ENCODE measurements around the gene DNMT1. TPM values are rescaled to one million over a fixed set of nuclear protein-coding genes. Genes with fewer than 3 reads are reported as not detected.

DNMT1 gene
- total and polyA plus RNA-seq, 2 donors (not counting 1 experiment from before 2014, with no cell fraction given), result 53.0 to 119 TPM

- no peak for ATAC-seq (ENCODE audit: low read depth)
- no peak overlapping the region for H3K9ac ChIP-seq (ENCODE audit: low read length)
- POLR2A ChIA-PET, result no interaction called here
These were observed 29.6 kb upstream of the DNMT1 start for GRCh38 chr19:10224337-10224736.

More at GRCh38 chr19:10224337-10224736, 29.6 kb upstream of the DNMT1 start:
- no peaks in the 10 kb centered on the region for H3K27me3 ChIP-seq (replicated peaks in 1 of 4; ENCODE audit: control extremely low read depth in 1 of 4, control insufficient read depth in 3 of 4, insufficient read depth in 4 of 4, low read length in 3 of 4)
- intact Hi-C loops (cut with micrococcal nuclease), result no loop called here
- no peaks in the 10 kb centered on the region for H3K36me3 ChIP-seq (replicated peaks in 1 of 2; ENCODE audit: control extremely low read depth in 1 of 2, control insufficient read depth in 1 of 2, extremely low read depth in 1 of 2, insufficient read depth in 2 of 2, low read length in 1 of 2)
- Mint-ChIP-seq H3K27me3 (no peaks in the 10 kb centered on the region), H3K9me3 (ENCODE audit: insufficient read depth) (no peaks in the 10 kb centered on the region), H3K4me3 (no peak overlapping the region), H3K27ac (no peak overlapping the region), H3K4me1 (peaks cover 17% of the 10 kb centered on the region)
- CTCF ChIA-PET, result interaction anchor here (1.1 to 13.7 kb wide), 2 partner anchors 9 to 24 kb away, joined by 3 to 236 read pairs; partner anchors contain the start of gene MRPL4
- DNase-seq, result no peak
- no peak for TF ChIP-seq EZH2 (IDR thresholded peaks at IDR 0.05; ENCODE audit: borderline replicate concordance, insufficient read depth, low read depth, low read length, poor library complexity, severe bottlenecking)
- TF ChIP-seq CTCF (IDR thresholded peaks at IDR 0.05), result no peak
- no peak overlapping the region for H3K4me3 ChIP-seq (ENCODE audit: control extremely low read depth in 1 of 5, extremely low read depth in 1 of 5, insufficient read depth in 1 of 5, low read depth in 2 of 5, low read length in 4 of 5)
- no peak overlapping the region for H2AFZ ChIP-seq (ENCODE audit: insufficient read depth, low read depth, low read length, poor library complexity, severe bottlenecking)
- H3K27ac ChIP-seq (ENCODE audit: low read length in 2 of 2), result no peak overlapping the region
- H3K9me3 ChIP-seq (ENCODE audit: control extremely low read depth in 1 of 3, control insufficient read depth in 2 of 3, insufficient read depth in 1 of 3, low read length in 2 of 3), result no peaks in the 10 kb centered on the region
- peaks cover 3% of the 10 kb centered on the region for H3K79me2 ChIP-seq (ENCODE audit: control insufficient read depth, insufficient read depth, low read length)
- H4K20me1 ChIP-seq (ENCODE audit: control insufficient read depth, insufficient read depth, low read length, poor library complexity, severe bottlenecking), result no peaks in the 10 kb centered on the region
- peaks cover 10 to 17% of the 10 kb centered on the region in 2 donors for H3K4me1 ChIP-seq (ENCODE audit: control insufficient read depth in 2 of 2, insufficient read depth in 2 of 2, low read length in 2 of 2)
- WGBS (ENCODE audit: insufficient coverage), result 97% methylated on average over 23 of the region's 23 CpGs
- H3K4me2 ChIP-seq (replicated peaks; ENCODE audit: low read depth, low read length, poor library complexity, severe bottlenecking), result no peak overlapping the region
